ENCODE results near the gene DDX21.
"Not testable (repeated sequence)": the region's sequence is repeated elsewhere in the genome, so short reads cannot be mapped to it uniquely, and the experiment has no call there.

Gene DDX21

GRCh38 chr10:68959695-68960527 is 3.9 kb downstream of the DDX21 start:
- DNase-seq (ENCODE audit: low read depth) = no peak
- no peak overlapping the region for H3K4me3 ChIP-seq (ENCODE audit: control insufficient read depth, low read depth, low read length)
- no peak for TF ChIP-seq CTCF (conservative IDR thresholded peaks at IDR 0.05; ENCODE audit: control insufficient read depth, insufficient read depth, low read depth, low read length)

DNA sequence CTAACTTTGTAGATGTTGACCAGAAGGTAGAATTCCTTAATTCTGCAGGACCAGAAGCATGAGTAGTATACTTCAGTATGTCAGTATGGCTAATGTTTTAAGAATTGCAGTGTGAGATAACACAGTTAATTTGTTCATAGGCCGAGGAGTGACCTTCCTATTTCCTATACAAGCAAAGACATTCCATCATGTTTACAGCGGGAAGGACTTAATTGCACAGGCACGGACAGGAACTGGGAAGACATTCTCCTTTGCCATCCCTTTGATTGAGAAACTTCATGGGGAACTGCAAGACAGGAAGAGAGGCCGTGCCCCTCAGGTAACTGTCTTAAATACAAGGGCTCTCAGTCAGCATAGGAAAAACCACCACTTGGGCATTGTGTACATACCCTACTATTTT is 7.2 kb downstream of the DDX21 start:
- no peak for TF ChIP-seq CTCF (conservative IDR thresholded peaks at IDR 0.05; ENCODE audit: control insufficient read depth, insufficient read depth, low read depth, low read length)
- H3K4me3 ChIP-seq (ENCODE audit: control insufficient read depth, low read depth, low read length) = no peak overlapping the region
- DNase-seq (ENCODE audit: low read depth) = no peak

GRCh38 chr10:68973975-68974374 is 18.0 kb downstream of the DDX21 start:
- no peak for DNase-seq (ENCODE audit: low read depth)
- no peak overlapping the region for H3K4me3 ChIP-seq (ENCODE audit: control insufficient read depth, low read depth, low read length)
- no peak for TF ChIP-seq CTCF (conservative IDR thresholded peaks at IDR 0.05; ENCODE audit: control insufficient read depth, insufficient read depth, low read depth, low read length)

GRCh38 chr10:68975936-68976473 is 20.0 kb downstream of the DDX21 start:
- not testable (repeated sequence) for DNase-seq (ENCODE audit: low read depth); H3K4me3 ChIP-seq (ENCODE audit: control insufficient read depth, low read depth, low read length)

- DNase-seq (ENCODE audit: low read depth); H3K4me3 ChIP-seq (ENCODE audit: control insufficient read depth, low read depth, low read length): not testable (repeated sequence)
Measured at GRCh38 chr10:68979738-68980137, 23.8 kb downstream of the DDX21 start.

DNA sequence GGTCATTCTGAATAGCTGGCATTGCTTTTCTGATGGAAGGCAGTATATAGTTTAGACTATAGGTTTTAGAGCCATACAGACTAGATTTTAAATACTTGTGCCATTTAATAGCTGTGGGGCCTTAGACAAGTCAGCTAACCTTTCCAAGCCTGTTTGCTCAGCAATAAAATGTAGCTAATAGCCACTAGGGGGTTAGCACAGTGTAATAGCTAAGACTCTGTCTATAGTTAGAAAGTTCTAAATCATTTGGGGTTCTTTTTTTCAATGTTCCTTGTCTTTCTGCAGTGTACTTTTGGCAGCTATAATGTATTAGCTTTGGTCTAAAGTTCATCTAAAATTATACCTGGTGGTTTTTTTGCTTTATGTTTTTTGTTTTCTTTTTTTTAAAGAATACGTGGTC is 25.1 kb downstream of the DDX21 start:
- peak; percentile 25 for DNase-seq (ENCODE audit: low read depth)
- TF ChIP-seq CTCF (conservative IDR thresholded peaks at IDR 0.05; ENCODE audit: control insufficient read depth, insufficient read depth, low read depth, low read length) = peak; percentile 35
- H3K4me3 ChIP-seq (ENCODE audit: control insufficient read depth, low read depth, low read length) = no peak overlapping the region

DNA sequence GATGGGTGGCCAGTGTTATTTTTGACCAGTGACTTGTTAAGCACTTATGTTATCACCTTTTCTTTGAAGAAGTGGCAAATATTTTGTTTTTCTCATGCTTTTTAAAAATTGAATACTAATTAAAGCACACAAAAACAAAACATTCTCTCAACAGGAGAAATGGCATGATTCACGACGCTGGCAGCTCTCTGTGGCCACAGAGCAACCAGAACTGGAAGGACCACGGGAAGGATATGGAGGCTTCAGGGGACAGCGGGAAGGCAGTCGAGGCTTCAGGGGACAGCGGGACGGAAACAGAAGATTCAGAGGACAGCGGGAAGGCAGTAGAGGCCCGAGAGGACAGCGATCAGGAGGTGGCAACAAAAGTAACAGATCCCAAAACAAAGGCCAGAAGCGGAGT is 26.4 kb downstream of the DDX21 start:
- no peak for DNase-seq (ENCODE audit: low read depth)
- TF ChIP-seq CTCF (conservative IDR thresholded peaks at IDR 0.05; ENCODE audit: control insufficient read depth, insufficient read depth, low read depth, low read length) = no peak
- no peak overlapping the region for H3K4me3 ChIP-seq (ENCODE audit: control insufficient read depth, low read depth, low read length)

GRCh38 chr10:68987611-68988010 is 31.6 kb downstream of the DDX21 start:
- no peak overlapping the region for H3K4me3 ChIP-seq (ENCODE audit: control insufficient read depth, low read depth, low read length)
- DNase-seq (ENCODE audit: low read depth) = no peak
- TF ChIP-seq CTCF (conservative IDR thresholded peaks at IDR 0.05; ENCODE audit: control insufficient read depth, insufficient read depth, low read depth, low read length) = no peak
